ENCODE data around the gene ATAD1.

The ATAD1 gene

GRCh38 chr10:87757685-87758084 is 60.3 kb downstream of the ATAD1 start:
- TF ChIP-seq CSDC2 (CRISPR knock-in tag; IDR thresholded peaks at IDR 0.05) (no peak), TOX (CRISPR knock-in tag; IDR thresholded peaks at IDR 0.05; ENCODE audit: borderline replicate concordance) (no peak), ESRRG (CRISPR knock-in tag; IDR thresholded peaks at IDR 0.05) (no peak), RARB (CRISPR knock-in tag; IDR thresholded peaks at IDR 0.05) (no peak), TCF4 (CRISPR knock-in tag; IDR thresholded peaks at IDR 0.05; ENCODE audit: borderline replicate concordance) (no peak), ZC3H10 (CRISPR knock-in tag; IDR thresholded peaks at IDR 0.05) (no peak), ZFP3 (CRISPR knock-in tag; IDR thresholded peaks at IDR 0.05) (no peak), BACH2 (CRISPR knock-in tag; IDR thresholded peaks at IDR 0.05; ENCODE audit: borderline replicate concordance) (no peak)
- ATAC-seq = no peak

GRCh38 chr10:87753995-87754866 is 63.8 kb downstream of the ATAD1 start:
- no peak for ATAC-seq
- no peak for TF ChIP-seq PATZ1 (CRISPR knock-in tag; IDR thresholded peaks at IDR 0.05; ENCODE audit: borderline replicate concordance)
- TF ChIP-seq SNAI2 (CRISPR knock-in tag; IDR thresholded peaks at IDR 0.05) = no peak
- no peak for TF ChIP-seq GLIS3 (CRISPR knock-in tag; IDR thresholded peaks at IDR 0.05)
- no peak for TF ChIP-seq BACH2 (CRISPR knock-in tag; IDR thresholded peaks at IDR 0.05; ENCODE audit: borderline replicate concordance)
- no peak for TF ChIP-seq TCF4 (CRISPR knock-in tag; IDR thresholded peaks at IDR 0.05; ENCODE audit: borderline replicate concordance)

- no peak for TF ChIP-seq ZNF8 (CRISPR knock-in tag; IDR thresholded peaks at IDR 0.05)
- TF ChIP-seq ZNF565 (CRISPR knock-in tag; conservative IDR thresholded peaks at IDR 0.05; ENCODE audit: low read depth) = no peak
- no peak for TF ChIP-seq CREB5 (CRISPR knock-in tag; IDR thresholded peaks at IDR 0.05; ENCODE audit: low read depth)
- no peak for TF ChIP-seq SNAI2 (CRISPR knock-in tag; IDR thresholded peaks at IDR 0.05)
- TF ChIP-seq ISL1 (CRISPR knock-in tag; IDR thresholded peaks at IDR 0.05) = no peak
- TF ChIP-seq GLIS3 (CRISPR knock-in tag; IDR thresholded peaks at IDR 0.05) = no peak
- no peak for TF ChIP-seq ZFP30 (CRISPR knock-in tag; IDR thresholded peaks at IDR 0.05)
- no peak for TF ChIP-seq ZFP3 (CRISPR knock-in tag; IDR thresholded peaks at IDR 0.05)
- ATAC-seq = peak; percentile 58
Observed at GRCh38 chr10:87752566-87752965, 65.5 kb downstream of the ATAD1 start.

GRCh38 chr10:87751274-87751673 is 66.8 kb downstream of the ATAD1 start:
- TF ChIP-seq ZFP3 (CRISPR knock-in tag; IDR thresholded peaks at IDR 0.05) = no peak
- no peak for TF ChIP-seq SNAI2 (CRISPR knock-in tag; IDR thresholded peaks at IDR 0.05)
- peak; percentile 60 for TF ChIP-seq TCF4 (CRISPR knock-in tag; IDR thresholded peaks at IDR 0.05; ENCODE audit: borderline replicate concordance)
- ATAC-seq = no peak

- TF ChIP-seq GLIS3 (CRISPR knock-in tag; IDR thresholded peaks at IDR 0.05) (no peak), ZNF565 (CRISPR knock-in tag; conservative IDR thresholded peaks at IDR 0.05; ENCODE audit: low read depth) (no peak), ZNF8 (CRISPR knock-in tag; IDR thresholded peaks at IDR 0.05) (no peak)
- ATAC-seq = no peak
Observed at GRCh38 chr10:87750817-87751216, 67.2 kb downstream of the ATAD1 start.

- peak; percentile 54 for ATAC-seq
- TF ChIP-seq ISL1 (CRISPR knock-in tag; IDR thresholded peaks at IDR 0.05) (no peak), ZNF565 (CRISPR knock-in tag; conservative IDR thresholded peaks at IDR 0.05; ENCODE audit: low read depth) (no peak), BACH2 (CRISPR knock-in tag; IDR thresholded peaks at IDR 0.05; ENCODE audit: borderline replicate concordance) (no peak), PPARA (CRISPR knock-in tag; IDR thresholded peaks at IDR 0.05; ENCODE audit: borderline replicate concordance) (no peak), ARNTL (CRISPR knock-in tag; IDR thresholded peaks at IDR 0.05; ENCODE audit: borderline replicate concordance, low read depth) (no peak), POU6F1 (CRISPR knock-in tag; IDR thresholded peaks at IDR 0.05; ENCODE audit: borderline replicate concordance, low read depth) (no peak), GLIS3 (CRISPR knock-in tag; IDR thresholded peaks at IDR 0.05) (no peak), TSHZ2 (CRISPR knock-in tag; IDR thresholded peaks at IDR 0.05) (no peak), ZFP3 (CRISPR knock-in tag; IDR thresholded peaks at IDR 0.05) (no peak), CREB5 (CRISPR knock-in tag; IDR thresholded peaks at IDR 0.05; ENCODE audit: low read depth) (no peak), ZNF70 (CRISPR knock-in tag; IDR thresholded peaks at IDR 0.05) (no peak)
Observed at GRCh38 chr10:87750001-87750671, 67.9 kb downstream of the ATAD1 start.

All from SK-N-SH treated with all-trans-retinoic acid at 6 μM for 48 hours (cell line).